ENCODE results near the gene INF2.

DNA sequence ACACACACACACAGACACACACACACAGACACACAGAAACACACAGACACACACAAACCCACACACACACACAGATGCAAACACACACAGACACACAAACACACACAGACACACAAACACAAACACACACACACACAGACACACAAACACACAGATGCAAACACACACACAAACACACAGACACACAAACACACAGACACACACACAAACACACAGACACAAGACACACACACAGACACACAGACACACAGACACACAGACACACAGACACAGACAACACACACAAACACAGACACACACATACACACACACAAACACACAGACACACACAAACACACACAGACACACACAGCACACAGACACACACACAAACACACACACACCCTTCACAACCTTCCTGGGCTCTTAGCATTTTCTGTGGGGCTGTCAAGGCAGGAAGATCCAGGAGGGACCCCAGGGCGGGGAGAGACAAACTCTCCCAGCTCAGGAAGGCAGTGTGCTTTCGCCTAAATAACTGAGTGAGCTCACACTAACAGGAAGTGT is 24.2 kb upstream of the INF2 start:
- no peak for TF ChIP-seq CTCF (IDR thresholded peaks at IDR 0.05; ENCODE audit: low read length)
- no peak for TF ChIP-seq EZH2 (IDR thresholded peaks at IDR 0.05; ENCODE audit: borderline replicate concordance, low read length)
